Aorta (tissue), 5 donors: ENCODE results near the gene AHI1. TPM values are rescaled to one million over a fixed set of nuclear protein-coding genes. Genes with fewer than 3 reads are reported as not detected.

Experiments
- ATAC-seq: fragments of 200-7000 bp; cut with Tn5 transposase; one replicate; pipeline ENCODE4 v1.9.1; 2022; ENCODE audit warnings: moderate library complexity; ENCODE audit not compliant: low FRiP score
- DNase-seq, 2 donors: peaks; one replicate each; pipeline ENCODE4 v3.0.0-alpha.2; 2020
- H3K27ac ChIP-seq, 2 donors: one replicate each; pipeline ENCODE4 v1.5.1; 2013; ENCODE audit warnings: low read length in 2 of 2, mild to moderate bottlenecking in 2 of 2, moderate library complexity in 2 of 2, control low read depth in 1 of 2, inconsistent platforms in 1 of 2, low read depth in 1 of 2
- H3K27me3 ChIP-seq, 2 donors: one replicate each; pipeline ENCODE4 v1.6.1; 2013; ENCODE audit warnings: control low read depth in 1 of 2, low read length in 1 of 2, mild to moderate bottlenecking in 1 of 2, moderate library complexity in 1 of 2; ENCODE audit not compliant: insufficient read depth in 2 of 2, control insufficient read depth in 1 of 2
- H3K36me3 ChIP-seq, 2 donors: one replicate each; pipeline ENCODE4 v1.6.1; 2013; ENCODE audit warnings: control low read depth in 1 of 2, low read length in 1 of 2, mild to moderate bottlenecking in 1 of 2; ENCODE audit not compliant: insufficient read depth in 2 of 2, control insufficient read depth in 1 of 2
- H3K4me1 ChIP-seq, 2 donors: one replicate each; pipeline ENCODE4 v1.6.1; 2013; ENCODE audit warnings: low read length in 2 of 2, control low read depth in 1 of 2, mild to moderate bottlenecking in 1 of 2, moderate library complexity in 1 of 2; ENCODE audit not compliant: insufficient read depth in 2 of 2, control insufficient read depth in 1 of 2
- H3K4me3 ChIP-seq, 2 donors: one replicate each; pipeline ENCODE4 v1.5.1; 2013; ENCODE audit warnings: low read length in 2 of 2, control low read depth in 1 of 2, mild to moderate bottlenecking in 1 of 2
- H3K9me3 ChIP-seq: one replicate; pipeline ENCODE4 v1.6.1; 2013; ENCODE audit warnings: mild to moderate bottlenecking, low read length; ENCODE audit not compliant: control insufficient read depth
- WGBS, 2 donors: extraction: QIAGEN DNeasy Blood & Tissue Kit; methylation state at CpG; one replicate each; pipeline ENCODE4 v1.1.7; 2013; 5-methylcytosine and 5-hydroxymethylcytosine counted together
- intact Hi-C, 2 donors: fragments of 100-400 bp; cut with DNase I; formaldehyde crosslinking; loops; one replicate each; pipeline versions ENCODE4 v1.14.2 to v1.15.0; 2022
- polyA plus RNA-seq, 2 donors: library from polyadenylated mRNA; stranded (reverse); fragments of 200-250 nt; gene quantifications; one replicate each; pipeline ENCODE4 v1.2.3, GENCODE V29; 2013
- total RNA-seq, 2 donors: library from RNA; stranded (reverse); fragmentation: NEBNext Ultra II Directional; extraction: Animal tissue kit (Norgen Biotek cat#: 25700); gene quantifications; one replicate each; pipeline ENCODE4 v1.2.1, GENCODE V29; 2021
- donor health status: healthy with polysubstance abuse.
- donor health status: Bipolar disorder and iron deficiency.
- donor health status: DM: no; HTN: no; CAD: no.
- donor health status: DM: no; HTN: no; CAD: no.
- donor health status: DM: yes; HTN: yes; CAD: no.

AHI1 gene
- total and polyA plus RNA-seq, 4 donors: 4.1 to 65.5 (median 36.8) TPM

DNA sequence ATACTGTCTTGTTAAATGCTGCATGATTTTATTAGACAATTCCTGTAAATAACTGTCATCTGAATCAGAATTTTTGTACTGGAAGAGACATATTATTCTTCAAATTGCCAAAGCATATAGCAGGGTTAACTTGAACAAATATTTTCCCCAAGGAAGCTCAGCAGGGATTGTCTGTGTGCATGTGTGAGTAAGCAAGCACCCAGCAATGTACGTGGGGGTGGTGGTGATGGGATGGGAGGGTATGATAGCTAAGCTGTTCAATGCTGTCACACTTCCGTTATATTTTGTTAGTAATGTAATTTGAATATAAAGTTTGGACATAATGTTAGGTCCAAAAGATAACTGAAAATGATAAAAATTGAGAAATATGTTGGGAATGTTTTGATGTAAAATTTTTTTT lies 198.3 kb downstream of the AHI1 start:
- DNase-seq (no peak), ATAC-seq (no peak)
- 58 to 62% methylated on average over 2 of the region's 2 CpGs for WGBS, 2 donors
- intact Hi-C loops: no loop called here
- H3K4me3 ChIP-seq: no peak overlapping the region
- H3K36me3 ChIP-seq: peaks cover 0 to 1% of the 10 kb centered on the region in 2 donors
- no peak overlapping the region for H3K27ac ChIP-seq
- no peaks in the 10 kb centered on the region for H3K9me3 ChIP-seq
- H3K27me3 ChIP-seq: no peaks in the 10 kb centered on the region
- no peaks in the 10 kb centered on the region for H3K4me1 ChIP-seq

DNA sequence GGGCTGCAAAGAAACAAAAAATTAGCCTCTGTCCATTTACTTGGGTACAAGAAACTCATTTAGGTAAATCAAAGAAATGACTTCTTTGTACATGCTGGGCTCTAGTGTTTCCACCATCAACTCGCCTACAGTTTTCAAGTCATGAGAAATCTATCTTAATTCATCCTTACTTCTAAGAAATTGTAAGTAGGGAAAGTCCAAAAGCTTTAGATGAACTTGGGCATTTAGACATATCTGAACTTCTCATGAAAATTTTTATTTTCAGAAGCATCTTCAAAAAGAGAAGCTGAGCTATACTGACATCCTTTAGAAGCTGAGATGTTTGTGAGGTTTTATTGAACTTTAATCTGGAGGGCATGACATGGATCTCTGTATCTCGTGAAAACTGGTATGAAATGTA lies 199.1 kb downstream of the AHI1 start:
- intact Hi-C loops: no loop called here
- WGBS, 2 donors: 93 to 94% methylated on average over 2 of the region's 2 CpGs
- no peaks in the 10 kb centered on the region for H3K27me3 ChIP-seq

DNA sequence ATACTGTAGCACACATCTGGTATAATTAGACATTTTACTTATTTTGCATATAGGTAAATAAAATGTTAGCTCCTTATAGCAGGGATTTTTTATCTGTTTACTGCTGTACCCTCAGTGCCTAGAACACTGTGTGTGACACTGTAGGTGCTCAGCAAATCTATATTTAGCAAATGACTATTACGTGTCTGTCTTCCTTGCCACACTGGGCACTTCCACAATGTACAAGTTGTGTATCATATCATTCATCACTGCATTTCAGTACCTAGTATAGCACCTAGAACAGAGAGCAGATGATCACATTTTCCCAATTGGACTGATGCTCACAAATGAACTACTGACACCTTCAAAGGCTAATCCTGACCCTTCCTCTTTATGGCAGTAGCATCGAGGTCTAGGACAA lies 200.8 kb downstream of the AHI1 start:
- Histone ChIP-seq H3K4me3 (no peak overlapping the region), H3K27ac (no peak overlapping the region), H3K36me3 (peaks cover 0 to 1% of the 10 kb centered on the region in 2 donors), H3K27me3 (no peaks in the 10 kb centered on the region), H3K9me3 (no peaks in the 10 kb centered on the region), H3K4me1 (no peaks in the 10 kb centered on the region)
- DNase-seq (no peak), ATAC-seq (no peak)
- intact Hi-C loops: no loop called here
- WGBS, 2 donors: 91 to 92% methylated on average over 2 of the region's 2 CpGs

More for the DNA sequence above, 199.1 kb downstream of the AHI1 start:
- H3K36me3 ChIP-seq: peaks cover 0 to 1% of the 10 kb centered on the region in 2 donors
- DNase-seq: no peak
- no peak overlapping the region for H3K4me3 ChIP-seq
- H3K9me3 ChIP-seq: no peaks in the 10 kb centered on the region
- H3K4me1 ChIP-seq: no peaks in the 10 kb centered on the region
- no peak for ATAC-seq
- H3K27ac ChIP-seq: no peak overlapping the region

DNA sequence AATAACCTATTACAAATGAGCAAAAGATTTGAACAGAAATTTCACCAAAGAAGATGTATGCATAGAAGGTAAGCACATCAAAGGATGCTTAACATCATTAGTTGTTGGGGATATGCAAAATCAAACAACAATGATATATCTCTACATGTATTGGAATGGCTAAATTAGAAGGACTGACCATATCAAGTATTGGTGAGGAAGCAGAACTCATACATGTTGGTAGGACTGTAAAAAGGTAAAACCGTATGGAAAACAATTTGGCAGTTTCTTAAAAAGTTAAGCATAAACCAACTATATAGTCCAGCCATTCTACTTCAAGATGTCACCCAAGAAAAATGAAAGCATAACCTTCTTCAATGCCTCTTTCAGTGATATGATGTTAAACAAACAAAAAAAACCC lies 202.5 kb downstream of the AHI1 start:
- Histone ChIP-seq H3K4me1 (no peaks in the 10 kb centered on the region), H3K9me3 (no peaks in the 10 kb centered on the region), H3K27ac (no peak overlapping the region), H3K27me3 (no peaks in the 10 kb centered on the region), H3K36me3 (peaks cover 0 to 1% of the 10 kb centered on the region in 2 donors), H3K4me3 (no peak overlapping the region)
- intact Hi-C loops: no loop called here
- DNase-seq (no peak), ATAC-seq (no peak)
- 94 to 97% methylated on average over 1 of the region's 1 CpG for WGBS, 2 donors

DNA sequence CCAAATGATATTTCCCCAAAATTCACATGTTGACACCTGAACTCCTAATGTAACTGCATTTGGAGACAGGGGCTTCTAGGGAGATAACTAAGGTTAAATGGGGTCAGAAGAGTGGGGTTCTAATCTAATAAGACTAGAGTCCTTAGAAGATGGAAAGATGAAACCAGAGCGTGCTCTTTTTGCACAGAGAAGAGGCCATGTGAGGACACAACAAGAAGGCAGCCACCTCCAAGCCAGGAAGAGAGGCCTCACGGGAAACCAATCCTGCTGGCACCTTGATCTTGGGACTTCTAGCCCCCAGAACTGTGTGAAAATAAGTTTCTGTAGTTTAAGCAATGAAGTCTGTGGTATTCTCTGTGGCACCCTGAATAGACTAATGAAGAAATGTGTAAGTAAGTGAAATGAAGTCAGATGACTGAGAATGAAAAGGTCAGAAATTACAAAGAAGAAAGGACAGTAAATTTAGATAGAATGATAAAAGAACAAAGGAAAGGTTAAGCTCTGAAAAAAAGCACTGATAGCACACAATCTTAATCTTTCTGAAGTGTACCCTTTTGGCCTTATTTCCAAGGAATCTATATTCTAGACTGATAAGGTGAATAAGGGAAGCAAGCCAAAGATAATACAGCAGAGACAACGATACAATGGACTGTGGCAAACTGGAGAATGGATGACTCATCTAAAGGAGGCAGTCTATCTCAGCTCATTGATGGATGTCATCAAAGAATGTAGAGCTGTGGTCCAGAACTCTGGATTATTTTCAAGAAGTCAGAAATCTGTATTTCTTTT lies 206.1 kb downstream of the AHI1 start:
- WGBS, 2 donors: 66% methylated on average over 3 of the region's 3 CpGs
- Histone ChIP-seq H3K4me1 (no peaks in the 10 kb centered on the region), H3K27me3 (no peaks in the 10 kb centered on the region), H3K27ac (no peak overlapping the region), H3K4me3 (no peak overlapping the region), H3K9me3 (no peaks in the 10 kb centered on the region), H3K36me3 (peaks cover 3 to 4% of the 10 kb centered on the region in 2 donors)
- DNase-seq (no peak), ATAC-seq (no peak)
- intact Hi-C loops: no loop called here

DNA sequence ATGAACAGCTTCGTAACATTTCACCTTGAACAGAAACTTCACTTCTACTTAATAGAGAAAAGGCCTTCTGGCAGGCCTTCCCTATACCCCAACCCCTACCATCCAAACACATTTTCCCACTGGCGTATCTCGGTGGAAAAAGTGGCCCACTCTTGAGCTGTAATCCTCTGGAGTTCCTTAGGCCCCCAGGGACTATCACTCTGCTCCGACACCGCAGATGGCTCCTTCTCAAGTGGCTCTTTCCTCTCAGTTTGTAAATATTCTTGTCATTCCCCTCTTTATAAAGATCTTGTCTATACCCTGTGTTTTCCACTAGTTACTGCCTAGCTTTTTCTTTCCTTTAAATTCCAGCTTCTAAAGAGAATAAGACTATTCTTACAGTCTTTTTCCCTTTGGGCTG lies 207.7 kb downstream of the AHI1 start:
- DNase-seq (no peak), ATAC-seq (no peak)
- H3K27ac ChIP-seq: no peak overlapping the region
- no peak overlapping the region for H3K4me3 ChIP-seq
- H3K27me3 ChIP-seq: no peaks in the 10 kb centered on the region
- no peaks in the 10 kb centered on the region for H3K9me3 ChIP-seq
- H3K36me3 ChIP-seq: peaks cover 3% of the 10 kb centered on the region in 2 donors
- 88 to 89% methylated on average over 5 of the region's 5 CpGs for WGBS, 2 donors
- intact Hi-C loops: no loop called here
- H3K4me1 ChIP-seq: no peaks in the 10 kb centered on the region

DNA sequence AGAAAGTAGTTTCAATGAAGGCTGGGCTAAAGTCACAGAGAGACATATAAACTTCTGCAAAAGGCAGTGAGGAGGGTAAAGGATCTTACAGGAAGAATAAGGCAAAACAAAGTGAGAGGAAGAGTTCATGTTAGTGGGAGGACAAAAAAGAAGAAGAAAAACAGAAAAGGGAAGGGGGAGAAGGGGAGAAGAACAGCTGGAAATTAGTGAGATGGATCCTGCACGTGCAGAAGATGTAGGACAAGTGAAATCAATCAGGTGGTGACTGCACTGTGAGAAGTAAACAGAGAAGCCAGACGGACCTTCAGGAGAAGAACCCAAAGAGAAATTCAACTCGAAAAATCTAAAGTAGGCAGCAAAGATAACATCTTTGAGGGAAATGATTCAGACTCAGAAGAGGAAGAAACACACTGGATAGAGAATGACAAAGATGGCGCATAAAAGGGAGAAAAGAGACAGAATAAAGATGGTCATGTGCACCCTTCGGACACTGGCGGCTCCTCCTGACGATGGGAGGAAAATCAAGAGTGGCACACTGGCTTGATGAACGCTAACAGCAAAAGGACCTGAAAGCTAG lies 210.5 kb downstream of the AHI1 start:
- Histone ChIP-seq H3K36me3 (peaks cover 3% of the 10 kb centered on the region in 2 donors), H3K9me3 (no peaks in the 10 kb centered on the region), H3K27me3 (no peaks in the 10 kb centered on the region), H3K4me3 (no peak overlapping the region), H3K4me1 (no peaks in the 10 kb centered on the region), H3K27ac (no peak overlapping the region)
- no peak for DNase-seq
- WGBS, 2 donors: 81 to 83% methylated on average over 8 of the region's 8 CpGs
- no peak for ATAC-seq
- intact Hi-C loops: no loop called here

DNA sequence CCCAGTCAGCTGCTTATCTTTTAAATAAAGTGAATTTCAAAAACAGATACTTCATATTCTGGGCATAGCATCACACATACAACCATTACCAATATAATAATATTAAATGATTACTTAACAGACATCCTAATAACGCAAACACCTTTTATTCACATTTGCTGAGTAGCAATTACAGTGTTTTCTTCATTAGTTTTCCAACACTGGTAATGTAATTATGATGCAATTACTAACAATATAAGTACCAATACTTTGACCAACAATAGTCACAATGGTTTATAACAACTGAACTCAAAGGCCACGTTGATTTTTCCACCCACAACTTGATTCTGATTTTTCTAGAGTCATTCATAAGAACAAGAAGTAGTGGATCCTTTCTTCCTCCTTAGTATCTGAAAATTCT lies 212.4 kb downstream of the AHI1 start:
- Histone ChIP-seq H3K4me1 (no peaks in the 10 kb centered on the region), H3K27me3 (no peaks in the 10 kb centered on the region), H3K27ac (no peak overlapping the region), H3K4me3 (no peak overlapping the region), H3K9me3 (no peaks in the 10 kb centered on the region), H3K36me3 (peaks cover 3% of the 10 kb centered on the region in 2 donors)
- intact Hi-C loops: no loop called here
- ATAC-seq (no peak), DNase-seq (no peak)
- WGBS, 2 donors: 82 to 91% methylated on average over 2 of the region's 2 CpGs

DNA sequence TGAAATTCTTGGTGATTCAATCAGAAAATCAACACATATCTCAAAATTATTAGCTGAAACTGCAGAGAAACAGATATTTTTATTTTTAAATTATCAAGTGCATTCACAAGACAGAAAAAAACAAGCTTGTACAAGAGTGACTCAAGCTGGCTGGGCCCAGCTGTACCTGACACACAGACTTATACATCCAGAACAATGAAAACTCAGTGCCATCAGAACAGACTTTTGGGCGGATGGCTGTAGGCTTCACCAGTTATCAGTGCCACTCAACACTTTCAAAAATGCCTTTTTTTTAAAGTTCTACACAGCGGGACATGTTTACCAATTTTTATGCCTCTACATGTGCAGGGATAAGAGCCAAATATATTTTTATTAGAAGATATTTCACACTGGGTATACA lies 213.6 kb downstream of the AHI1 start:
- Histone ChIP-seq H3K9me3 (no peaks in the 10 kb centered on the region), H3K27me3 (no peaks in the 10 kb centered on the region)
- intact Hi-C loops: no loop called here

More for the DNA sequence above, 213.6 kb downstream of the AHI1 start:
- no peak for DNase-seq
- no peak overlapping the region for H3K4me3 ChIP-seq
- H3K27ac ChIP-seq: no peak overlapping the region
- peaks cover 3% of the 10 kb centered on the region in 2 donors for H3K36me3 ChIP-seq
- WGBS, 2 donors: 83 to 91% methylated on average over 2 of the region's 2 CpGs
- no peaks in the 10 kb centered on the region for H3K4me1 ChIP-seq
- no peak for ATAC-seq
